GM18517 (cell line): ENCODE results near the gene CREG2.

ENCODE experiments used
- ATAC-seq: cut with Tn5 transposase; IDR thresholded peaks from one replicate; pipeline ENCODE4 v1.9.1; 2021; ENCODE audit warnings: mild to moderate bottlenecking, moderate library complexity; ENCODE audit not compliant: unreplicated experiment

CREG2 gene

GRCh38 chr2:101310834-101311695, 76.2 kb downstream of the CREG2 start:
- ATAC-seq: no peak

DNA sequence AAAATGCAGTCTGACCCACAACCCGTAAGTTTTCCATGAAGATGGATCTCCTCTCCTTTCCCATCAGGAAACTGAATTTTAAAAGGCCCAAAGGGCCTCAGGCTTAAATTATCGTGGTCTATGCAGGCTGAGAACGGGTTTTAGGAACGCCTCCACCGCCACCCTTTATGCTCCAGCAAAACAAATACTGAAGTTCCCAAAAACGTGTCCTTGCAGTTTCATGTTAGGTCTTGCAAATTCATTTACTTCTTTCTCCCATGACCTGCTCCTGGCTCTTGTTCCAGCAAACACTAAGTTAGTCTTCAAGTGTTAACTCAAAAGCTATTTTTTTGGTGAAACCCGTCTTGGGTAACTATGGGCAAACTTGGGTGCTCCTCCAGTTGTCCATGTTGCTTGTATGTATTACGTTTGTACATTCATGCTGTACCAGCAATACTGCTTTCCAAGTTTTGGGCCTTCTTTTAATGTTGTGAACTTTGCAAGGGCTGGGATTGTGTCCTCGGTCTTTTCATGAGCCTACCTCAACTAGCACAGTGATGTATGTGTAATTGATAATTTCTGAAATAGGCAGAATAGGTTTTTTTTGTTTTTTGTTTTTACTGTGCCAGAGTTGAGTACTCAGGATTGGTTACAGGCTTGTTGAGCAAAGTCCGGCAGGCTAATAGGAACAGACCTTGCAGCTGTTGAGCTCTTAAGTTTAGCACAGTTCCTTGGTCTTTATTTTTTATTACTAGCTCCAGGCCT, 77.0 kb downstream of the CREG2 start:
- ATAC-seq: no peak

DNA sequence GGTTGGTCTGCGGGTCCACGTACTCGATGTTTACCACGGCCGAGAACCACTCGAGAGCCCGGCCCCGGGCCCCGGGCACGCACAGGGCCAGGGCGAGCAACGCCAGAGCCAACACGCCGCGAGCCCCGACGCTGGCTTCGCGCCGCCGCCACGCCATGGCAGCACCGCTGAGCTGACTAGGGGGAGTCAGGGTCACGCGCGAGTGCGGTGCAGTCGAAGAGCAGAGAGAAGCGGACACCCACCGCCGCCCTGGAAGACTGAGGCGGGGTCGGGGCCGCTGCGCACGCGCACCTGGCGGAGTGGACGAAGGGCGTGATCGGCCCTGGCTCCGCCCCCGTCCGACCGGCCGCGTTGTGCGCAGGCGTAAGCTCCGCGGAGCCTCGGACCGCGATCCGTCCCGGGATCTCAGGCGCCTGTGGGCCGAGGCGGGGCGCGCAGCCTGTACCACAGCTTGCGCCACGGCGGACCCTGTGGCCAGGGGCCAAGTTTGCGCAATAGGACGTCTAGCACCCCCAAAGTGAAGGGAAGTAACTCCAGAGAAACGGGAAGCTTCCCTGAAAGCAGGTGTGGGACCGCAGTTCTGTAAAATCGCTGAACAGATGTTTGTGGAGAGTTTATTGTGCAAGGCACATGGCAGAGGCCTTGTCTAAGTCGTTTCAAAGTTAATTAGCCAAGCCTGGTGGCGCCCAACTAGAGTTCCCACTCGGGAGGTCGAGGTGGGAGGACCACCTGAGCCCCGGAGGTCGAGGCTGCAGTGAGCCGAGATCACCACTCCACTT, 78.7 kb downstream of the CREG2 start, which contains the start of gene RNF149:
TSS of gene RNF149 (minus strand) at position 270 of the 779 bp plus-strand sequence. CDS start at position 157, 113 bp downstream.
- ATAC-seq: peak; percentile 49

DNA sequence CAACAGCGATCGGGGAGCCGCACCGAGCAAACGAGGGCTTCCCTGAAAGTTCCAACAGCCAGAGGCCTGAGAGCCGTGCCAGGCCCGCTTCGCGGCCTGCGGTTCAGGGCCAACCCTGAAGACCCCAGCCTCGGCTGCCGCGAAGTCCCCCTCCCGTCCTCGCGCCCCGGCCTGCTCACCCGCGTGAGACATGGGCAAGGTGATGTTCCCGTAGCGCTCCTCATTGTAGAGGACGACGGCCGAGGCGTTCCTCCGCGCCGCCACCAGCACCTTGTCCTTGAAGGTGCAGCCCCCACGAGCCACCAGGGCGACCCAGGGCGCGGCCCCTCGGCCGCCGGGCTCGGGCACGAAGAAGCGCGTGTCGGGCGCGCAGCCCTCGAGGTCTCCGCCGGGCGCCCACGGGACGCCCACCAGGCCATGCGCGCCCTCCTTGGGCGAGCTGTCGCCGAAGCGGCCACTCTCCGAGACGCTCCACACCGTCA, 79.3 kb downstream of the CREG2 start:
- ATAC-seq: peak; percentile 8

DNA sequence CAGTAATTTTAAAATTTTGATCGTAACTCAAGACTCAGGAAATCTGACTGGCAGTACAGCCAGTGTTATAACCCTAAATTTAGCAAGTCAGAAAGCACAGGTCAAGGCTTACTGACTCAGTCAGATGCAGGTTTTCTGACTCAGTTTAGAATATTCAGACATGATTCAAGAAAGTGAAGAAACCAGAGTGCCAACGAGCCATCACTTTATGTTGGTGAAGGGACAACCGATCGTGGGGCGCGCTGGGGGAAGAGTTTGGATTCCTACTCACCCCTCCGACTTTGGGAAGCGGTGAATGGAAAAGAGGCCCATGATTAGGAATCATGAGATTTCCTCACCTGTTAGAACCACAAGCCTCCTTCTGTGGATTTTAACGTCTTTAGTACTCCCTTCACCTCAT, 79.8 kb downstream of the CREG2 start:
- no peak for ATAC-seq

DNA sequence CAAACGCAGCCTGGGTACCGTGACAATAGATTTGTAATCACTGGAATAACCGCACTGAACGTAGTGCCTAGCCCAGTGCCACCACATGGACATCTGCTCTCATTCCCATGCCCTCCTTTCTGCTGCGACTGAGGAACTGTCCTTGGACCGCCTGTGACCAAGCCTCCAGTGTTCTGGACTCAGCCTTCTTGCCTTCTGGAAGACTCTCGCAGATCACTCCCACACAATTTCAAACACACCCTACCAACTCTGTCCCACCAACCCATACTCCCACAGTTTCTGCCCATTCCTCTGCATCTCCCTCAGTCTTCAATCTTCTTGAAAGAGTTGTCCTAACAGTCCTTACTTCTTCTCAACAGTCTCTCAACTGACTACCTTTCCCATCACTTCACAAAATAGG, 80.9 kb downstream of the CREG2 start:
- peak; percentile 8 for ATAC-seq

GRCh38 chr2:101305492-101306078, 81.7 kb downstream of the CREG2 start:
- ATAC-seq: no peak

GRCh38 chr2:101305035-101305434, 82.3 kb downstream of the CREG2 start:
- no peak for ATAC-seq

- no peak for ATAC-seq
Measured at GRCh38 chr2:101303688-101304087, 83.6 kb downstream of the CREG2 start.

DNA sequence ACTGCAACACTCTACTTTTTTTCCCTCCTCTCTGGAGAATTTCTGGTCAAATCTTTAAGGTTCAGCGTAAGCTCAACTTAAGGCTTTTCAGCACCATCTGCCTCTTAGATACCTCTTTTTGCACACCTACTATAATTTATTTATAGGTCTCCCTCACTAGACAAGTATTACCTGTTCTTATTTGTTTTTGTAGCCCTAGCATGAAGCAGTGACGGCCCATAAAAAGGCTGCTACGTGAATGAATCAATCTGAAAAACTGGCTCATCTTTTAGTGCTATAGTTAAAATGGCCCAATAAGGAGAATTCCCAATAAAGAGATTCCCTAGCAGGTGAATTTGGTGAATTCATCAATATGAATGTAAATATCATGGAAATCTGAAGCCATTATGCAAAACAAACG, 85.3 kb downstream of the CREG2 start:
- ATAC-seq: no peak

DNA sequence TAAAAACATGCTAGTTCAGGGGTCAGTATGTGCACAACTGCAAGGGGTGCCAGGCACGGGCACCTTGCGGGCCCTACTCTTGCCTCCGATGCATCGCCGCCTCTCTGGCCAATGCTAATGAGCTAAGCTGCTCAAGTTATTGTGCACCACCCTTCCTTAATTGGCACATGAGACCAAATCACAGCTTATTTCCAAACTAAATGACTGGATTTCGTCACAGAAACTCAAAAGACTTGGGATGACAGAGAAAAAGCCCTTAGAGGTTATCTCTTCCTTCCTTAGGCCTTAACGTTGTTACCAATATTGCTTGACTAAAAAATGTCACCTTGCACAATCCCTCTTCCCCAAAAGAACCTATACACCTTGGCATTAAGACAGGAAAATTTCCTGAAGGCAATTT, 86.5 kb downstream of the CREG2 start:
- ATAC-seq: no peak

DNA sequence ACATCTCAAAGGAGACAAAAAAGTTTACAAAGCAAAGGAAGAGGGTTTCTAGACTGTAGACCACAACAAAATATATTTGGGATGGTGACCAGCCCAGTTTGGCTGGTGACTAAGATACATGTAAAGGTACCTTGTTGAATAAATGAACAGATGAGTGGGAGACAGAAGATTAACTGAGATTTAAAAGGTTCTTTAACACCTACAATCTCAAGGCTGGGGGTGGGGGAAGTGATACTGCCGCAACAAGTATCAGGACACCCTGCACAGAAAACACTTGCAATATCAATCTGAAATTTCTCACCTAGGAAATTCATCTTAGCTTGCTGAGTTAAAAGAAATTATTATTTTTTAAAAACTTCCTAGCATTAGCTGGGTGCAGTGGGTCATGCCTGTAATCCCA, 87.1 kb downstream of the CREG2 start:
- no peak for ATAC-seq

DNA sequence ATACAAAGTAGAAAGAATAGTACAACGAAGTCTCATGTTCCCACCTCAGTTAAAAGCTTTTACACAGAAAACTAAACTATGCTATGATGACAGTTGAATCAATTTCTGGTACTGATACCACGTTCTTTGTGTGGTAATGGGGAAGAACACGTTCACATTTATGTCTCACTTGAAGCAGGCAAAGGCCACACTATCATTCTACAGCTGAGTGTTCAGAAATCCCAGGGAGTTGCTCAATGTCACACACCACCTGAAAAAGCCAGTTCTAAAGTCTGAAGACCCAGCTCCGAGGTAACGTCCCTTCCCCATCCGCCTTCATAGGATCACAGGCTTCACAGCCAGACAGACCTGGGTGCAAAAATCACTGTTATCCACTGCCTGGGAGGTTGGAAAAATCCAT, 87.7 kb downstream of the CREG2 start:
- ATAC-seq: no peak

DNA sequence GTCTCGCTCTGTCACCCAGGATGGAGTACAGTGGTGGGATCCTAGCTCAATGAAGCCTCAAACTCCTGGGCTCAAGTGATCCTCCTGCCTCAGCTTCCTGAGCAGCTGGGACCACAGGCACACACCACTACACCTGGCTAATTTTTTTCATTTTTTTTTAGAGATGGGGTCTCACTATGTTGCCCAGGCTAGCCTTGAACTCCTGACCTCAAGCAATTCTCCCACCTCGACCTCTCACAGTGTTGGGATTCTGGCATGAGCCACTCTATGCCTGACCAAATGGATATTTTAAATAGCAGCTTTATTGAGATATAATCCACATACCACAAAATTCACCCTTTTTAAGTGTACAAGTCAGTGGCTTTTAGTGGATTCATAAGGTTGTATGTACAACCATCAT, 89.9 kb downstream of the CREG2 start:
- ATAC-seq: no peak

- ATAC-seq: no peak
Measured at GRCh38 chr2:101296371-101296770, 90.9 kb downstream of the CREG2 start.

GRCh38 chr2:101295895-101296294, 91.4 kb downstream of the CREG2 start:
- ATAC-seq: no peak
